SKM-1 treated with dmso at 0.1 percent for 144 hours (cell line): ENCODE data around the gene FASTK.

ENCODE experiments used
- DNase-seq: peaks from one replicate; lab custom pipeline; 2025; ENCODE audit not compliant: unreplicated experiment; lab: John Stamatoyannopoulos, UW

The FASTK gene

DNA sequence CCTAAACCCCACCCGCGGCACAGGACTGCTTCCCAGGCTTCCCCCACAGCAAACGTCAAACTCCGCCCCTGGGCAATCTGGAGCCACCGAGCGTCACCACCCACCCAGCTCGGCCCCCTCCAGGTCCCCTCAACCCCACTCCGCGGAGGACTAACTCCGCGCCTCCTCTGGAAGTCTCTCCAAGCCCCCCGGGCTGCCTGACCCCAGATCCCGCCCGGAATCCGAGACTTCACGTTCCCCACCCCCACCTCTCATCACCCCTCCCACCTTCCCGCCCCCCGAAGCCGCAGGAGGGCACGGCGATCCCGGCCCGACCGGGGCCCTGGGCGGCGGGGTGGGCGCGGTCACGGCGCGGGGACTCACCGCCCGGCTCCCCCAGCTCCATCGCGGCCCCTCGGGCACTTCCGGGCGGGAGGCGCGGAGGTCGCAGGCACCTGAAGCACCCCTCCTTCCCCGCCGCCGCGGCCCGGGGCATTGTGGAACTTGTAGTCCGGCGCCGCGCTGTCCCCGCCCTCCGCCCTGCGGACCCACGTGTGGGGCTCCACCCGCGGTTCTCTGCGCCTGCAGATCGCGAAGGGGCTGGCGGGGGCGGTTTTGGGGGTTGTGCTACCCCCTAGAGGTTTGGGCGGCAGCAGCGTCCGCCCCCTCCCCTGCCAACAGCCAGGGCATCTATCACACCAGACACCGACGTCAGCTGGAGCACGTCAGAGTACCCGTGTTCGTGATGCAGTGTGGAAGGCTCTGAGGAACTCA is 2.6 kb upstream of the FASTK start, which contains the start of gene TMUB1:
Gene TMUB1 (minus strand): TSS at position 423 of the 753 bp plus-strand sequence. CDS start 930 bp downstream, outside the sequence.
- no peak for DNase-seq

DNA sequence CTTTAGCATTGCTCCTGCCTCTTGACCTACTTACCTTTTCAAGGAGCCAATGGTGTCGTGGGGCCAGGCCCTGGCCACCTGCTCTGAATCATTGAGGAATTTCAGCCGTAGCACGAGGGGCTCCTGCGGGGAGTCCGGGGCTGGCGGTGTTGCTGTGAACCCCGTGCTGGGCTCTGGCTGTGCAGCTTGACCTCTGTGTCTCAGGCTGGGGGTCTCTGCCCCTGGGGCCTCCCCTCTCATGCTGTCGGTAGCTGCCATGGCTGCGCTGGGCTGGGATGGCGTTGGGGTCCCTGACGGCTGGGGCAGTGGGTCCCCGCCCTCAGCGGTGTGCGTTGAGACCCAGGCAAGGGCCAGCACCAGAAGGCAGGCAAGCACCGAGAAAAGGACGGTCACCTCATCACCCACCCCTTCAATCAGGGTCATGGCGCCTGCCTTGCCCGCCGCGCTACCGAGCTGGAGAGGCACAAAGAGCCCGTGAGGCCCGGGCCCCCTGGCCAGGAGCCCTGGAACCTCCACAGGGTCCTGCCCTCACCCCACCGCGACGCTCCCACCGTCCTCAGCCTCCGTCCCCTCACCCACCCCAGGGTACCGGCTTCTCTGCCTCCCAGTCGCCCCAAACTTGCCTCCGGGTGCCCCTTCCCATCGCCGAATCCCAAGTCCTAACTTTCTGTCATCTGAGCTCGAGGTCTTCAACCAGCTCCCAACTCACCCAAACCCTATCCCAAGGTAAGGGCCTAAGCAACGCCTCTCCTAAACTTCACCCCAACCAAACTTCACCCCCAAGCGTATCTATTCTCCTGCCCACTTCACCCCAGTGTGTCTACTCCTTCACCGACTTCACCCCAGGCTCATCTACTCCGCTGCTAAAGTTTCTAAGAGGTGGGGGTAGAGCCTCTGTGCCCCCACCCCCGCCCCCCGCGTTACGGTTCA is 1.8 kb upstream of the FASTK start:
- no peak for DNase-seq

DNA sequence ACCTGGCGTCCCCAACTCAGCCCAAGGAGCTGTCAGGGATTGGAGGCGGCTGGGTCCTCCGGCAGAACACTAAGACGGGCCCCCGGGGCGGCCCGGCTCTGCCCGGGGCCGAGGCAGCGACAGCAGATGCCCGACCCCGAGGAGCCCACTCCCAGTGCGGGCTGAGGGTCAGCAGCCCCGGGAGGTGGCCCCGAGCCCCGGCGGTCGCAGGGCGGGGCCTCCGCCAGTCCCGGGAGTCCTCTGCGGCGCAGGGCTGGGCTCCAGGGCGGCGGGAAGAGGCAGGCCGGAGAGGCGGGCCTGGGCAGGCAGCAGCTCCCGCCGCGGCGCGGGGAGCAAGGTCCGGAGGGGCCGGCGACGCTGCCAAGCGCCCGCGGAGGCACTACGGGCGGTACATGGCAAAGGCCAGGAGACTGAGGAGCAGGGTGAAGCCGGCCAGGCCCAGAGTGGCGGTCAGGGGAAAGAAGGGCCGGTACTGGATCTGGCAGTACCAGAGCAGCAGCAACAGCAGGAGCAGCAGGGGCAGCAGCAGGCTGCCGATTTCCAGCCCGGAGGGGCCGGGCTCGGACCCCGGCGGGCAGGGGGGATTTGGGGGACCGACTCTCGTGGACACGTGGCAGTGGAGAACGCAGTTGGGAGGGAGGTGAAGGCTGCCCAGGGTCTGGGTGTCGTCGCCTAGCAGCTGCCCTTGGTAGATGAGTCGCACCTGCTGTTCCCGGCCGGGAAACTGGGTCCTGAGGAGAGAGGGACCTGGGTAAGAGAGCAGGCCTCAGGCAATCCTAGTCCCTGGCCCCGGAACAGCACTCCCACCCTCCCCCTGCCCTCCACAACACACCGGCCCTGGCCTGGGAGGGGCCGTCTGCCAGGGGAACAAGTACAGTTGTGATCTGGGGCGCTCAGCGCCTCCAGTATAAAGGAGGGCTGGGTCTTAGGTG is 827 bp upstream of the FASTK start:
- DNase-seq, result no peak

DNA sequence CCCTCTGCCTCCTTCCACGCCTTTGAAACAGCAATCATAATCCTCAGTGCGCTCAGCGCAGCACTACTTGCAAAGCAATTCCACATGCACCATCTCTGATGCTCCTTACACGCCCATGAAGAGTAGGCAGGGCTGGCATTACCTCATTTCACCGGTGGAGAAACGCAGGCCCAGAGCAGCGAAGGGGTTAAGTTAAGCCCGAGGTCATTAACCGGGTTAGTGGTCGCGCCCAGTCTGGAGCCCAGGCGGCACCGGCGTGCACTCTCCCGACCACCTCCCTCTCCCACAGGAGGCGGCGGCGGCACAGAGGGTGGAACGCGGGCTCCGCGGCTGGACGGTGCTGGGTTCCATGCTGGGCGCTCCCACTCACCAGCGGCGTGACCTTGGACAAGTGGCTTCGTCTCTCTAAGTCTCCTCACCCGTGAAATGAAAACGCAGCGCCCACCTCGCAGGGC is 515 bp downstream of the FASTK start:
- no peak for DNase-seq

DNA sequence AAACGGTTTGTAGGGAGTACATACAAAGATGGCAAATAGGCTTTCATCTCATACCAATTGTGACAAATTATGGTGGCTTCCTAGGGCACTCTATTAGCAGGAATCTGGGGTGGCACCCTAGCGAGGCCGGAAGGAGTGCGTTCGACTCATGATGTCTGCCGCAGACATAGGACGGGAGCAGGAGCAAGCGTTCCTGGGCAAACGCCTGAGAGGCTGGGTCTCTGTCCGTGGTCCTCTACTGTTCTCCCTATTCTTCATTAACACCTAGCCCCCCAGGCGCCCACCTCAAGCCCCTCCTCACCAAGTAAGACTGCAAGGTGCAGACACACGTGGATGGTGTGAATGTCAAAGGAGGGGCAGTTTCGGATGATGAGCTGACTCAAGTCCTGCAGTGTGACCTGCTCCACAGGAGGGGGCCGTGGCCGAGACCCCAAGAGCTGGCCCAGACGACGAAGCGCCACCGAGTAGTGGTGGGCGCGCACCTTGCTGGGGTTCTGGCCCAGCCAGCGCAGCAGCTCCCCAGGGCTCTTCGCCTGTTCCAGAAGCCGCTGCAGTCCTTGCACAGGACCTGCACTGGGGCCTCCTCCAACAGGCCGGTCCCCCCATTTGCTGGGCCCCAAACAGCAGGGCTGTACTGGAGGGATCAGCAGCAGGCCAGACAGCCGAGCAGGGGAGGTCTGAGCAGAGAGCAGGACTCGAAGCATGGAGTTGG is 1.3 kb downstream of the FASTK start:
- no peak for DNase-seq

DNA sequence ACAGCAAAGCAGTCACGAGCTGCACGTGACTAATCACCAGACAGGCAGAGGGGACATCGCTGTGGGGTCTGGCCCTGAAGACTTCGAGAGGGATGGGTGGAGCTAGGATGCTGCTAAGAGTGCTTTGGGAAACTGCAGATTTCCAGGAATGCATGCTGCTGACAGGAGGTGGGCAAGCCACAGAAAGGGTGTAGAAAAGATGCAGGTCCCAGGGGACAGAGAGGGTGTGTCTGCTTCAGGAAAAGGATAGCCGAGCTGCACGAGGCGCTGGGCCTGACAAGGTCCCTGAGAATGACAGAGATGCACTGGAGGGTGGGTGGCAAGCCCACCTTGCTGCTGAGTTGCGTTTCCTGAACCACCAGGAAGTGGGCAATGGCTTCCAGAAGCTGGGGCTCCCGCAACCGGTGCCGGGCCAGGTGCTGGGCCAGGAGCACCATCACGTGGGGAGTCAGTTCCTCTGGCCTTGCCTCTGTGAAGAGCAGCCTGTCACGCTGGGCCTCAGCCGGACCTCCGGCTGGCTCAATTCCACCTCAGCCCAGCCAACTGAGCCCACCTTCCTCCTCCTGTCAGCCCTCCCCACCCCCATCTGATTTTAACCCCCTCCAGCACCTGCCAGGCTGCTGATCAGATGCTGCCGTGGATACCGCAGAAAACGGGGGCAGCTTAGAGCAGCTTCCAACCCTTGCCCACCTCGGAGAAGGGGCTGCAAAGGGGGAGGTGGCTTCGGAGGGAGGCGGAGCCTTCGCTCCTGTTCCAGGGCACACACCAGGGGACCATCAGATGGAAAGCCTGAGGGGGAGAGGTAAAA is 2.2 kb downstream of the FASTK start:
- no peak for DNase-seq

DNA sequence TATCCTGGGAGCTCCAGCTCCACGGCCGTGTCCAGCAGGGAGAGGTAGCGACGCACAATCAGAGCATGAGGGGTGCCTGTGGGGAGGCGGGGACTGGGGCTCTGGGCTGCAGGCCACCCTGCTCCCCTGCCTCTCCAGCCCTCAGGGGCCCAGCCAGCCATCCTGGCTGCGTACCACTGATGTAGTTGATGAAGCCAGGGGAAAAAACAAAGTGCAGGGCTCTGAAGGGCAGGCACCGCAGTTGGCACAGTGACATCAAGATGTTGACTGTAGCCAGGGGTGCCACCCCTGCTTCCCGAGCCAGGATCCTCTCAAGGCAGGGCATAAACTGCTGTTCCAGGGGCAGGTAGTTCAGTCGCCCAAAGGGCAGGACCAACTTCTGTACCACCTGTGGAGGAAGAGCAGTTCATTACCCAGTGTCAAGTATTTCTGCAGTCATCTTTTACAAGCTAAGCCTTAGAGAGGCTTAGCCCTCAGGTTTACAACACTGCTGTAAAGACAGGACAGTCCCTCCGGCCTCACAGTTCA is 2.8 kb downstream of the FASTK start:
- DNase-seq, result no peak

DNA sequence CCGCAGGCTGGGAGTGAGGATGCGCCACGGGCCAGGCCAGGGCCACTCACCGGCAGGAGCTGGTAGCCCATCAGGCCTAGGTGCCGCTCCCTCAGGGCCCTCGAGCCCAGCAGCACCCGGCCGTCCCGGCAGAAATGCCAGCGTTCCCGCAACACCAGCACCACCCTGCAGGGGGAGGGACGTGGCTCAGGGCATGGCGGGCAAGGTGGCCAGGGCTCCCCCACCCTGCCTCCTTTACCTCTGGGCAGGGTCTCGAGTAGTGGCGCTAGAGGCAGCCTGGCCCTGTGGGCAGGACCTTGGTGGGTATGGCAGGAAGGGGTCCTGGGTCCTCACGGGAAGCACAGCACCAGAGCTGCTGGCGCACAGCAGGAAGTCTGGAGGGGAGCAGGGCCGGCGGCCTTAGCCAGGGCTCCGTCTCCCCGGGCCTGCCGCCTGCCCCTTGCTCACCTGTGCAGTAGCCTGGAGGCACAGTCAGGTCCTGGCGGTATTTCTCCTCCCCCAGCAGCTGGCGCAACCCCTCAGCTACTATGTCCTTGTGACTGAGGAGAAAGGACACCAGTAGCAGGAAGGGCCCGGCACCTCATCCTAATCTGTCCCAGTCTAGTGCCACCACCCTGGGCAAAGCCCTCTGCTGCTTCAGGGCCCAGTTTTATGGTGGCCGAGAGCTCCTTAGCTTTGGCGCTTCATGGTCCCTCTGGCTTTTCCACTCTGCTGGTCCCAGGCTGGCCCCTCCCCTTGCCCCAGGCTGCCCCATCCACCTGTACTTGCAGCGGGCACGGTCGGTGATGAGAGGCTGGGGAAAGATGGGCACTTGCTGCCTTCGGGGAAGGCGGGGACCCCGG is 3.5 kb downstream of the FASTK start:
- DNase-seq, result no peak

DNA sequence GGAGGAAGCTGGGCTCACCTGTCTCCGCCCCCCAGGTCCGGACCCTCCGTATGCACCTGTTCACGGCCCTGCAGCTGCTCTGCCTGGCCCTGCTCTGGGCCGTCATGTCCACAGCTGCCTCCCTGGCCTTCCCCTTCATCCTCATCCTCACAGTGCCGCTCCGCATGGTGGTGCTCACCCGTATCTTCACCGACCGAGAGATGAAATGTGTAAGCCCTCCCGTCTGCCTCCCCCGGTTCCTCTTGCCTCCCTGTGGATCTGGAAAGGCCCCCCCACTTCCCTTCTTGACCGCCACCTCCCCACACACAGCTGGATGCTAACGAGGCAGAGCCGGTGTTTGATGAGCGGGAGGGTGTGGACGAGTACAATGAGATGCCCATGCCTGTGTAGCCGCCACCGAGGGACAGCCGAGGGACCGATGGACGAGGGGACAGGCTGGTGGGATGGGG is 4.6 kb downstream of the FASTK start:
- DNase-seq, result no peak

DNA sequence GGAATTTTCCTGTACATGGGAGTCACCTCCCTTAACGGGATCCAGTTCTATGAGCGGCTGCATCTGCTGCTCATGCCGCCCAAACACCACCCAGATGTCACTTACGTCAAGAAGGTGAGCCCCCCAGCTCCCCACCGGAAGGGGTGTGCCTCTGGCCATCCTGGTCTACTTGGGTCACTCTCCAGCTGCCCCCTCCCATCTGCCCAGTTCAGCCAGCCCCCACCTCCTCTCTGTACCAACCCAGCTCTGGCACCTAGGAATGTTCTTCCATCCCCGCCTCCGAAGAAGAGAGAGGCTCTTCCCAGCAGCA is 5.0 kb downstream of the FASTK start:
- no peak for DNase-seq

DNA sequence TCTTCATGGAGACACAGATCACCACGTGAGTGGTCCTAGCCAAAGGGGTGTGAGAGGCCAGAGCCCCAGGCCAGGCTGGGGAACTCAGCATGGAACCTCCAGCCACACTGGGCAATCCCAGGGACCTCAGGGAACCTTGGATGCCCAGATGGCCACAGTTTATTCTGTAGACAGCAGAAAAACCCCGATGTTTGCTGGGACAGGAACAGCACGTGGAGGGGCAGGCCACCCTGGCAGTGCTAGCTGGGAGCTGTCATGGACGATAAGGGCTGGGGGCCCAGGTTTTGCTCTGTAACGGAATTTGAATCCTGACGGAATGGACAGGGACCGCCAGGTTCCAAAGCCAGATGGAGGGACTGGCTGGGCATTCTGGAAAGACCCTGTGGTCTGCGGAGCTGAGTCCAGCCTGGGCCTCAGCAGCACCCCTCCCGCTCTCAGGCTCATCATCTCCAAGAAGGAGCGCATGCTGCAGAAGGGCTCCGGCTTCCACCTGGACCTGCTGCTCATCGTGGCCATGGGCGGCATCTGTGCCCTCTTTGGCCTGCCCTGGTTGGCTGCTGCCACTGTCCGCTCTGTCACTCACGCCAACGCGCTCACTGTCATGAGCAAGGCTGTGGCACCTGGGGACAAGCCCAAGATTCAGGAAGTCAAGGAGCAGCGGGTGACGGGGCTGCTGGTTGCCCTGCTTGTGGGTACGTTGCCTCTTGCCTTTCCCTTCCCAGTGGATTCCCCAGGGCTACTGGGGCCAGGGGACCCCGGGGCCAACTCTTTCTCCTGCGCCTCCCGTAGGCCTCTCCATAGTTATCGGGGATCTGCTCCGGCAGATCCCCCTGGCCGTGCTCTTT is 5.6 kb downstream of the FASTK start:
- no peak for DNase-seq

DNA sequence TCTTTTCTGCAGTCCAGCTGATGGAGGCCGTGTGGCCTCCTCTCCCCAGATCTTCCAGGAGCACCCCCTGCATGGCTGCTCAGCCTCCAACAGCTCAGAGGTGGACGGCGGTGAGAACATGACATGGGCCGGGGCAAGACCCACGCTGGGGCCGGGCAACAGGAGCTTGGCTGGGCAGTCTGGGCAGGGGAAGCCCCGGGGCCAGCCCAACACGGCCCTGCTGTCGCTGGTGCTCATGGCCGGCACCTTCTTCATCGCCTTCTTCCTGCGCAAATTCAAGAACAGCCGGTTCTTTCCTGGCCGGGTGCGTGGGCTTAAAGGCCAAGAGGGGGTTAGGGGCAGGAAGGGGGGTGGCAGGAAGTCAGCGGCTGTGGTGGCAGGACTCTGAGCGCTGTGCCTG is 6.6 kb downstream of the FASTK start:
- no peak for DNase-seq

DNA sequence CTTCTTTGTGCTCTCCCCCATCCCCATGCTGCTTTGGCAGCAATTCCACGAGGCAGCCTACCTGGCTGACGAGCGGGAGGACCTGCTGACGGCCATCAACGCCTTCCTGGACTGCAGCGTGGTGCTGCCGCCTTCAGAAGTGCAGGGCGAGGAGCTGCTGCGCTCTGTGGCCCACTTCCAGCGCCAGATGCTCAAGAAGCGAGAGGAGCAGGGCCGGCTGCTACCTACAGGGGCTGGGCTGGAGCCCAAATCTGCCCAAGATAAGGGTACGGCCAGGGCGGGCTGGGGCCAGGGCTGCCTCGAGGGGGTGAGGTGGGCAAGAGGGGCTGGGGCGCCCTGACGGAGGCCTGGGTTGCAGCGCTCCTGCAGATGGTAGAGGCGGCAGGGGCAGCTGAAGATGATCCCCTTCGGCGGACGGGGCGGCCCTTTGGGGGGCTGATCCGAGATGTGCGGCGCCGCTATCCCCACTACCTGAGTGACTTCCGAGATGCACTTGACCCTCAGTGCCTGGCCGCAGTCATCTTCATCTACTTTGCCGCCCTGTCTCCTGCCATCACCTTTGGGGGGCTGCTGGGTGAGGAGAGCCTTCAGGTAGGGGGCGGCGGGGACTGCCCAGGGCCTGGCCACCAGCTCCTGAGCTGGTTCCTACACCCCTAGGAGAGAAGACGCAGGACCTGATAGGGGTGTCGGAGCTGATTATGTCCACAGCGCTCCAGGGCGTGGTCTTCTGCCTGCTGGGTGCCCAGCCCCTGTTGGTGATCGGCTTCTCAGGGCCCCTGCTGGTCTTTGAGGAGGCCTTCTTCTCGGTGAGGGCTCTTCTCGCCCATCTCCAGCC is 9.4 kb downstream of the FASTK start:
- DNase-seq, result no peak

DNA sequence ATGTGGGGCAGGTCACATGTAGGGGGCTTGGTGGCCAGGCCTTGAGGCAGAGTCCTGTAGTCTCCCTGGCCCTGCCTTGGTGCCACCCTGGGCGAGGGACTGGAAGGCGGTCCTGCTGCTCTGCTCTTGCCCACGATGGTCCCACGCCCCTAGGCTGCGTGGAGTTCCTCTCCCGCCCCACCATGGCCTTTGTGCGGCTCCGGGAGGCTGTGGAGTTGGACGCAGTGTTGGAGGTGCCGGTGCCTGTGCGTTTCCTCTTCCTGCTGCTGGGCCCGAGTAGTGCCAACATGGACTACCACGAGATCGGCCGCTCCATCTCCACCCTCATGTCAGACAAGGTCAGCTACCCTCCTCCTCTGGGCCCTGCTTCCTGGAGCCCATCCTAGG is 10.0 kb downstream of the FASTK start:
- no peak for DNase-seq

DNA sequence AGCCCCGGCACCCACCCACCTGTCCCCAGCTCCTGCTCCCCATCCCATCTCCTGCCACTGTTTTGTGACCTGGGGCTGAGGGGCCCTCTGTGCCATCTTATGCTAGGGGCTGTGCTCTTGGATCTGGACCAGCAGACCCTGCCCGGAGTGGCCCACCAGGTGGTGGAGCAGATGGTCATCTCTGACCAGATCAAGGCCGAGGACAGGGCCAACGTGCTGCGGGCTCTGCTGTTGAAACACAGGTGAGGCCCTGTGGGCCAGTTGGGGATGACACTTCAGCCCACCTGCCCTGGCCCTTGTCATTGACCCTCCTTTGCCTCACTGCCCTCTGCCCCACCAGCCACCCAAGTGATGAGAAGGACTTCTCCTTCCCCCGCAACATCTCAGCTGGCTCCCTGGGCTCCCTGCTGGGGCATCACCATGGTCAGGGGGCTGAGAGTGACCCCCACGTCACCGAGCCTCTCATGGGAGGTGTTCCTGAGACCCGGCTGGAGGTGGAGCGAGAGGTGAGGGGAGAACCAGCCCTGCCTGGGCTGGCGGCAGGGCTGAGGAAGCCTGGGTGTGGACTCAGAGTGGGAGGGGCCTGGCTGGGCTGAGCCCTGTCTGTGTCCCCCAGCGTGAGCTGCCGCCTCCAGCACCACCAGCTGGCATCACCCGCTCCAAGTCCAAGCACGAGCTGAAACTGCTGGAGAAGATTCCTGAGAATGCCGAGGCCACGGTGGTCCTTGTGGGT is 10.6 kb downstream of the FASTK start:
- DNase-seq, result no peak
